NCI-H460 (cell line): ENCODE results near the gene CCDC85C. TPM values are rescaled to one million over a fixed set of nuclear protein-coding genes. Genes with fewer than 3 reads are reported as not detected.

Experiments used
- DNase-seq: peaks from one replicate; pipeline ENCODE4 v3.0.0-alpha.2; 2016; ENCODE audit warnings: low read depth; ENCODE audit errors: extremely low read depth
- total RNA-seq: library from RNA; depleted of rRNA; stranded (reverse); fragments of >200 nt; shearing (Covaris generic); gene quantifications from 2 replicates; pipeline ENCODE4 v1.2.3, GENCODE V29; 2014

CCDC85C gene
- total RNA-seq, 1 experiment from 2014 or later = 7.2 TPM

DNA sequence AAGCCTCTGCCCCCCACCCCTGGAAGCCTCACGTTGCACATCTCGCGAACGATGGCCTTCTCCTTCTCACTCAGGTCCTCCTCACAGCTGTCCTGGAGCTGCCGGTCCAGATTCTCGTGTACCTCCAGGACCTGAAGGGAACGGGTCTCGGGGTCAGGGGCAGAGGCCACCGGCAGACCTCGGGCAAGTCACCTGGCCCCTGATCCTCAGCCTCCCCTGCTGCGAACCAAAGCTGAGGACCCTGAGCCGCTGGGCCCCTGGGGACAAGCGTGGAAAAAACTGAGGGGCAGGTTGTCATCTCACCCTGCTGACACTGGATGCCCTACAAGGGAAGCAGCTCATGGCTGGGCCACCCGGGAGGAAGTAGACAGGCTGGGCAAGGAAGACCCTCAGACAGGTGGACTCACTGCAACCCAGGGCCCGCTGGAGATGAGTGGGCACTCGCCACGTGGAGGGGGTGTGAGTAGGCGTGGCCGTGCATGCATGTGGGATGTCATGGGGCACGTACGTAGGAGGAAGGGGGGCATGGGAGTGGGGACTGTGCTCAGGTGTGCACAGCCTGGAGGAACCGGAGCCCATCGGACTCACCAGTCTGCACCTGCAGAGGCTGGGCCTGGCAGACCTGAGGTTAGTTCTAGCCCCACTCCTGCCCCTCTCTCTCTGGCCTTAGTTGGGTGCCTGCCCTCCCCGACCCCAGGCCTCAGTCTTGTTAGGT, 87.7 kb downstream of the CCDC85C start:
- no peak for DNase-seq

GRCh38 chr14:99515301-99516155, 88.5 kb downstream of the CCDC85C start:
- no peak for DNase-seq

DNA sequence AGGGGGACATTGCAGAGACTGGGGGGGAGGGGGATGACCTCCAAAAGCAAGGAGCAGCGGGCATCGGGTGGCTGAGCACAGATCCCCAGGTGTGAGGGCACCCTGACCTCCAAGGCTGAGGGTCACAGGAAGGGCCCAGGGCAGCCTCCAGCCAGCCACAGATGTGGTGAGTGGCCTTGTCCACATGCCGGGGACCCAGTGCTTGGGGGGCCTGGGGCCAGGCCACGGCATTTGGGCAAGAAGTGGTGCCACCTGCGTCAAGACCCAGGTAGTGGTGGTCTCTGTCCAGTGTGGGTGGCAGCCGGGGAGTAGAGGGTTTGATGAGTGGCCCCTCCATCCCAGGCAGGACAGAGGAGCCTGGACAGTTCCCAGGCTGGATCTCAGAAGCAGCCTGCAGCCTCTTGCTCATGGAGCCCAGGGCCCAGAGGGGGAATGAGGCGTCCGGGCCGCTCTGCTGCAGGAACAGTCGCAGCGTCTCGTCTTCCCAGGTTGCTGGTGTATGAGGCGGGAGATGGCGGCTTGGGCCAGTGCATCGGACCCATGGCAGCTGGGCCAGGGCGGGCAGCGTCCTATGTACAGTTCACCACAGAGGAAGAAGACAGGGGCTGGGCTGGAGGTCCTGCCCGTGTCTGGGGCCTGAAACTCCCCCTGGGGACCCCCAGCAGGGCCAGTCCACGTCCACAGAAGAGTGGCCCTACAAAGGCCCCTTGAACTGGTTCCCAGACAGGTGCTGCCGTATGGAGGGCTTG, 89.3 kb downstream of the CCDC85C start:
- no peak for DNase-seq

GRCh38 chr14:99513946-99514551, 90.0 kb downstream of the CCDC85C start:
- no peak for DNase-seq

DNA sequence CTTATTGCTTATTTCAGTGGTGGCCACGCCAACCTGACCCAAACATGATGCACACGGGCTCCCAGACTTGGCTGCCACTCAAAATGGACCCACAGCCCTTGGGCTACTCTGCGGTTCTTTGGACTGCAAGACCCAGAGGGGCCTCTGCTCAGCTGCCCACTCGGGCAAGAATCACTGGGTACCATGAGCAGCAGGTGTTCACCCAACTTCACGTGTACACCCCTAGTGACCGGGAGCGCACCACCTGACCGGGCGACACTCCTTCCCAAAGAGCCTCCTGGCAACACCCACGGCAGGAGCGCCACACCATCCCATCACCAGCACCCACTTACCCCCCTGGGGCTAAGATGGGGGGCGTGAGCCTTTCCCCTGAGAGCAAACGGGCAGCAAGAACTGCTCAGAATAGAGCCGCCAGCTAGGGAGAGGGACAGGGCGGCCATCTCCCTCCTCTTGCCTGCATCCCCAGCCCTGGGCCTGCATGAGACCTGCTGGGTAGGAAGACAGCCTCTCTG, 90.8 kb downstream of the CCDC85C start:
- DNase-seq = no peak

GRCh38 chr14:99512571-99513182, 91.3 kb downstream of the CCDC85C start:
- no peak for DNase-seq

DNA sequence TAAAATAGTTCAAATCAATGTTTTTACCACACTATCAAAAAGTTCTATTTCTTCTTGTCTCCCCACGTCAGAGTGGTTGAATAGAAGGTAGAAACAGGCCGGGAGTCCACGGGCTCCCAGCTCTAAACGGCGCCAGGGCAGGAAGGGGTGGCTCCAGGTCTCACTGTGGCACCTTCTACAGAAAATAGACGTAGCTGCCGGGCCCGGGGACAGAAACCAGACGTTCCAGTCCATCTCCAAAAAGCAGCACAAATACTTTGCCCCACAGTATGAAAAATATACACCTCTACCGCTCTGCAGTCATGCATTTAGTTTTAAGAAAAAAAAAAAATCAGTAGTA, 91.9 kb downstream of the CCDC85C start:
- DNase-seq = no peak

DNA sequence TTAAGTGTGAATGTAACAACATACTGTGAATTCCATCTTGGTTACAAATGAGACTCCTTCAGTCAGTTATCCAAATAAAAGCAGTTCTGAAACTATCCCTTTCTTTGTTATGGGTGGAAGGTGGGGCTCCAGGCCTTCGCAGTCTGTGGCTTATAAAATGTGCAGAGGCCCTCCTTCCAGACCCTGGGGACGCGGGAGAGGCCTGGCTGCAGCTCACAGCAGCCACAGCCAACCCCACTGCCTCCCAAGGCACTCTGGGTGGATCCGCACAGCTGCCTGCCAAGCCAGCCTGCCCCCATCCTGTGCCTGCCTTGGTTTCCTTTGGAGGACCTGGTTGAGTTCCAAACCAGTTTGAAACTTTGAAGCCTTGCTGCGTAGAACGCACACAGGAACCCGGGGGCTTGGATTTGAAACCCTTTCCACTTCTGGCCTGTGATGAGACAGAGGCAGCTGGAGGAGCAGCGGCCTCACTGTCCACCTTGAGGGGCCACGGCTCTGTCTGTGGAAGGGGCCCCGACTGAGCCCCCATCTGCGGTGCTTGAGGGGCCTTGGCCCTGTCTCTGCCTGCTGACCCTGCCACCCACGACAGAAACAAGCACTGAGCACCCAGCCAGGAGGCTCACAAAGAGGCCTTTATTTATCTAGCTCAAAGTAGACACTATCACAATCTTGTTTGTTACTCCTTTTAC, 92.4 kb downstream of the CCDC85C start:
- DNase-seq = peak; percentile 51

- DNase-seq = no peak
Measured at GRCh38 chr14:99510556-99511139, 93.4 kb downstream of the CCDC85C start.

- DNase-seq = no peak
Measured at GRCh38 chr14:99509871-99510555, 94.0 kb downstream of the CCDC85C start.

GRCh38 chr14:99508896-99509629, 94.9 kb downstream of the CCDC85C start:
- DNase-seq = no peak

DNA sequence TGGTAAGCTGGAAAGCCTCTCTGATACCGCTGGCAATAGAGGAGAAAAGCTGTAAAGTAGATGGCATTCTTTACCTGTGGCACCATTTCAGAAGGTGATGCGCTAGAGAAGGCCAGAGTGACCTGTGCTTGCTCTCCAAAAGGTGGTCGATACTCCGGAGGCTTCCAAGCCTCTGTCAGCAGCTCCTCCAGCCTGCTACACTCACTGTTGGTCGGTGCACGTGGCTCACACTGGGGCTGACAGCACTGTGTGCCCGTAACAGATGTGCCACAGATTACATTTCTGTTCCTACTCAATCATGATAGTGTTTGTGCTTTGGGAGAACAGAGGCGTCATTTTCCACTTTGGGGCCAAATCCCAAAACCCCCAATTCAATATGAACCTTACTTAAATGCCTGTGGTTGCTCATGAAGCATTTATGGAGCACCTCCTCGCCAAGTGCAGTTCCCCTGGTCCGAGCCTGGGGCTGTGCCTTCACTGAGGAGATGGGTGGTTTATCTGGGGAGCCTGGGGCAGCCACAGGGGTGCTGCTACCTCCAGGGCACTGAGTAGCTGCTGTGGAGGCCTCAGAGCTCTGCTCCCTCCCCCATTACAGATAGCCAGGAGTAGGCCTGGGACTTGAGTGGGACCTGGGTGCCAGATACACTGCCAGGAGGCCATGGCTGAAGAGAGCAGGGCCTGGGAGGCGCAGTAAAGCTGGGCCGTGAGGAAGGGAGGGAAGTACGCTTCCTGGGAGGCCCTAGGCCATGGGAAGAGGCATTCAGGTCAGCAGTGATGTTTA, 96.0 kb downstream of the CCDC85C start:
- no peak for DNase-seq

DNA sequence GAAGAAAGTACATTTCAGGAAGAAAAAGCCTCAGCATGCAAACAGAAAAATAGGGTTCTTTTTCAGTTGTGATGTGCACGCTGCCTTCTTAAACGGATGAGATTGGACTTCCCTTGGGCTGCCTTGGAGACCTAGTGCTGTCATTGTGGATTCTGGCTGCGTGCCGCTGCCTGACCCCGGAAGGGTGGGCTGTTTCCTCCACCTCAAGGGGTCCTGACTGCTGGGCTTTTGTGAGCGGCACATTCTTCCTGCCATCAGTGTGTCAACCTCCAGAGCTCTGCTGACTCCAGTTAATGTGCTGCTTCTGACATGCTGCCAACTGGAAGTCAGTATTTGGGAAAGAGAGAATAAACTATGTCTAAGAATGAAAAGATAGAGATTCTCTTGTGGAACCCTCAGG, 97.7 kb downstream of the CCDC85C start:
- no peak for DNase-seq

DNA sequence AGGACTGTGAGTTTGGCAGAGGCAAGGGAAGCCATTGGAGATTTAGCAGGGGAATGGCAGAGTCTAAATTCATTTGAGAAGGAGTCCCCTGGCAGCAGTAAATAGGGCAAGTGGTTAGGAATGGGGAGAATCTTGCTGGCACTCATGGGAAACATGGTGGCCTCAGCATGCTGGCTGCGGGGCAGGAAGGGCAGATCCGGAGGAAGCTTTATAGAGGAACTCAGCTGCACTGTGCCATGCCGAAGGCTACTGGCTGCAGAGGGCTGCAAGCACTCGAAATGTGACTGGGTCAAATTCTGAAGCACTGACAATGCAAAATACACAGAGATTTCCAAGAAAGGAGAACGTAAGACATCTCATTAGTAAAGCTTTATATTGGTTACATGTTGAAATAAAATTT, 98.9 kb downstream of the CCDC85C start:
- DNase-seq = no peak

GRCh38 chr14:99503848-99504453, 100.1 kb downstream of the CCDC85C start:
- no peak for DNase-seq

- DNase-seq = no peak
Measured at GRCh38 chr14:99502989-99503421, 101.0 kb downstream of the CCDC85C start.

GRCh38 chr14:99497894-99498293, 106.1 kb downstream of the CCDC85C start:
- DNase-seq = no peak
